Calu3 (cell line): ENCODE data around the gene ICAM2. TPM values are rescaled to one million over a fixed set of nuclear protein-coding genes. Genes with fewer than 3 reads are reported as not detected.

Experiments
- BruUV-seq: library from RNA; stranded (reverse); fragments of 400-500 nt; replicated peaks from 2 replicates; lab custom pipeline; 2021; lab: Mats Ljungman, UMichigan
- CTCF ChIA-PET: fragments of 300-600 bp; sonication (Branson Sonifier 250); formaldehyde crosslinking; loops from one replicate; lab custom pipeline; 2022; ENCODE audit warnings: antibody characterized with exemption; lab: Charles Lee
- DNase-seq: peaks from one replicate; pipeline ENCODE4 v3.0.0; 2022
- H3K27ac Mint-ChIP-seq: one replicate; pipeline ENCODE4 v1.8.0; 2022; ENCODE audit warnings: mixed read lengths; ENCODE audit not compliant: unreplicated experiment
- H3K27me3 Mint-ChIP-seq: one replicate; pipeline ENCODE4 v1.8.0; 2022; ENCODE audit warnings: mixed read lengths; ENCODE audit not compliant: unreplicated experiment
- H3K36me3 Mint-ChIP-seq: one replicate; pipeline ENCODE4 v1.8.0; 2022; ENCODE audit warnings: mild to moderate bottlenecking, moderate library complexity, mixed read lengths; ENCODE audit not compliant: insufficient read depth, unreplicated experiment
- H3K4me1 Mint-ChIP-seq: one replicate; pipeline ENCODE4 v1.8.0; 2022; ENCODE audit warnings: mild to moderate bottlenecking, low read depth, mixed read lengths; ENCODE audit not compliant: unreplicated experiment
- H3K4me3 Mint-ChIP-seq: one replicate; pipeline ENCODE4 v1.8.0; 2022; ENCODE audit warnings: mild to moderate bottlenecking, low read depth, moderate library complexity, mixed read lengths; ENCODE audit not compliant: unreplicated experiment
- H3K9me3 Mint-ChIP-seq: one replicate; pipeline ENCODE4 v1.8.0; 2022; ENCODE audit warnings: low read depth, mixed read lengths; ENCODE audit not compliant: unreplicated experiment
- intact Hi-C: fragments of 100-400 bp; cut with micrococcal nuclease; formaldehyde crosslinking; loops from one replicate; pipeline ENCODE4 v1.10.0; 2022; ENCODE audit not compliant: unreplicated experiment
- total RNA-seq: library from RNA; stranded (reverse); gene quantifications from 2 replicates; pipeline ENCODE4 v1.2.3, GENCODE V29; 2022
- TF ChIP-seq, protein P1 (sequence below): fragments of 200-600 bp; IDR thresholded peaks from one replicate; pipeline ENCODE4 v1.8.0; 2022; ENCODE audit warnings: antibody characterized with exemption; ENCODE audit not compliant: unreplicated experiment

Gene ICAM2
- total RNA-seq, 1 experiment from 2014 or later: 4.4 TPM

GRCh38 chr17:64003526-64004121, 16.8 kb downstream of the ICAM2 start:
- no peak overlapping the region for H3K4me3 Mint-ChIP-seq
- TF ChIP-seq, protein P1, sequence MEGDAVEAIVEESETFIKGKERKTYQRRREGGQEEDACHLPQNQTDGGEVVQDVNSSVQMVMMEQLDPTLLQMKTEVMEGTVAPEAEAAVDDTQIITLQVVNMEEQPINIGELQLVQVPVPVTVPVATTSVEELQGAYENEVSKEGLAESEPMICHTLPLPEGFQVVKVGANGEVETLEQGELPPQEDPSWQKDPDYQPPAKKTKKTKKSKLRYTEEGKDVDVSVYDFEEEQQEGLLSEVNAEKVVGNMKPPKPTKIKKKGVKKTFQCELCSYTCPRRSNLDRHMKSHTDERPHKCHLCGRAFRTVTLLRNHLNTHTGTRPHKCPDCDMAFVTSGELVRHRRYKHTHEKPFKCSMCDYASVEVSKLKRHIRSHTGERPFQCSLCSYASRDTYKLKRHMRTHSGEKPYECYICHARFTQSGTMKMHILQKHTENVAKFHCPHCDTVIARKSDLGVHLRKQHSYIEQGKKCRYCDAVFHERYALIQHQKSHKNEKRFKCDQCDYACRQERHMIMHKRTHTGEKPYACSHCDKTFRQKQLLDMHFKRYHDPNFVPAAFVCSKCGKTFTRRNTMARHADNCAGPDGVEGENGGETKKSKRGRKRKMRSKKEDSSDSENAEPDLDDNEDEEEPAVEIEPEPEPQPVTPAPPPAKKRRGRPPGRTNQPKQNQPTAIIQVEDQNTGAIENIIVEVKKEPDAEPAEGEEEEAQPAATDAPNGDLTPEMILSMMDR: no peak
- H3K27me3 Mint-ChIP-seq: peaks cover 15% of the 10 kb centered on the region
- intact Hi-C loops: no loop called here
- DNase-seq: no peak
- H3K36me3 Mint-ChIP-seq: peaks cover 15% of the 10 kb centered on the region
- CTCF ChIA-PET: no interaction called here
- no TSS peak for BruUV-seq
- no peaks in the 10 kb centered on the region for H3K9me3 Mint-ChIP-seq
- H3K4me1 Mint-ChIP-seq: peaks cover 20% of the 10 kb centered on the region
- no peak overlapping the region for H3K27ac Mint-ChIP-seq

DNA sequence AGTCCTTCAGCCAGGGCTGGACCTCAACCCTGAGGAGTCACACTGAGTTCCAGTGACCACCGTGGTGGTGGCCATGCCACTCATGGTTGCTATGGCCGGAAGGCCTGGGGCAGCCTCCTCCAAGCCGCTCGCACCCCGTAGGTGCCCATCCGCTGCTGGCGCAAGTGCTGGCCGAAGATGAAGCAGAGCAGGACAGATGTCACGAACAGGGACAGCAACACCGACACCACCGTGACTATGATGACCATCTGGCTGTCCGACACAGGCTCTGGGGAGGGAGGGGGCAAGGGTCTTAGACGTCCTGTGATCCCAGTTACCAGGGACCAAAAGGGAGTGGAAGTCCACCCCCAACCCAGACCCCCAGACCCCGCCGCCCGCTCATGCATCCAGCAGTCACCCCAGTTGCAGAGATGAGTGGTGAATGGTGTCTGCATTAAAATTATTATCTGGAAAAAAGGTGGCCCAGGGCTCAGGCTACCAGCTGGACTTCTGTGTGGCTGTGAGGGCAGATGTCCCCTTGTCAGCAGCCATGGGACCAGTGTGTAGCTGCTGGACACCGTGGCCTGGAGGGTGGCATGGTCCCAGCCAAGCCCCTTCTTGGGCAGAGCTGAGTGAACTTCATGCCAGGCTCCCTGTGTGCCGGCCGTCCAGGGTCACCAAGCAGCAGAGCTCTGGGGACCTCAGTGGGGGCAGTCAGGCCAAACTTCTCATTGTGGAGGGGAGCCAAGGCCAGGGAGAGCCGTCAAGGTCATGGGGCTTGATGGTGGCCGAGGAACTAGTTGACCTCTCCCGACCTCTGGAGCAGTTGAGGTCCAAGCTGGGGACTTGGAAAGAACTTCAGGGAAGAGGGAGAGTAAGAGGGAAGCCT, 17.5 kb downstream of the ICAM2 start:
- DNase-seq: no peak
- CTCF ChIA-PET: no interaction called here
- Mint-ChIP-seq H3K27ac (no peak overlapping the region), H3K27me3 (peaks cover 15% of the 10 kb centered on the region), H3K9me3 (no peaks in the 10 kb centered on the region), H3K36me3 (peaks cover 20% of the 10 kb centered on the region), H3K4me1 (peaks cover 16% of the 10 kb centered on the region), H3K4me3 (no peak overlapping the region)
- BruUV-seq: no TSS peak
- intact Hi-C loops: no loop called here
- TF ChIP-seq, protein P1: no peak

DNA sequence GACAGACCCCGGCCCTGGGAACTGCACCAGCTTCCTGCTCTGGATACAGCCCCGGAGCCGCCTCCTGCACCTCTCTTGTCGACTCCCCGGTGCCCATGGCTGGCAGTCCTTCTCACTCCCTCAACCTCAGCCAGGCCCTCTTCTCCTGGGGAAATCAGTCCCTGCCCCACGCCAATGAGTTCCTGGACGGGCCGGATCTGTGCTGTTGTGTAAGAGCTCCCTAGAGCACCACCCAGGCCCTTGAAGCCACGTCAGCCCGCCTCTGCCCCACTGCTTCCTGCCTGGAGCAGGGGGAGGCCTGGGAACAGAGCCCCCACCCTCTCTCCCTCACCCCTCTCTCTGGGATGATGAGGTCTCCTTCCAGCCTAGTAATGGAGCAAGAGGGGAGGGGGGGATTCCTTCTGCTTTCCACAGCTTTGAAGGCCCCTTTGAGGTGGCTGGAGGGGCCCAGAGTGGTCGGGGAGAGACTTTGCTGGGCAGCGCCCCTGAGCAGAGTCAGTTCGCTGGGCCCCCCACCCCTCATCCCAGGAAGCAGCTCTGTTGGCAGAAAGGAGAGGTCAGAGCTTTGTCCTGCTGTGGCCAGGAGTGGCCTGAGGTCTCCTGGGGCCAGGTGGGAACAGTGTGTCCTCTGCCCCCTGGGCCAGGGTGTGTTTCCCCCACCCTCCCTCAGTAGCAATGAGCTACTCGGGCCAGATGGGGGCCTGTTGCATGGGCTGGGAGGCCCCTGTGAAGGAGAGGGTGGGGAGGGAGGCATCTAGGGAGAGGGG, 18.5 kb downstream of the ICAM2 start:
- peaks cover 23% of the 10 kb centered on the region for H3K36me3 Mint-ChIP-seq
- H3K9me3 Mint-ChIP-seq: no peaks in the 10 kb centered on the region
- TF ChIP-seq, protein P1: no peak
- peaks cover 11% of the 10 kb centered on the region for H3K4me1 Mint-ChIP-seq
- intact Hi-C loops: no loop called here
- BruUV-seq: no TSS peak
- H3K4me3 Mint-ChIP-seq: no peak overlapping the region
- H3K27me3 Mint-ChIP-seq: peaks cover 25% of the 10 kb centered on the region
- CTCF ChIA-PET: no interaction called here
- no peak for DNase-seq
- H3K27ac Mint-ChIP-seq: no peak overlapping the region

- no peak for DNase-seq
- Mint-ChIP-seq H3K36me3 (peaks cover 23% of the 10 kb centered on the region), H3K27me3 (peaks cover 33% of the 10 kb centered on the region), H3K4me1 (peaks cover 10% of the 10 kb centered on the region), H3K4me3 (no peak overlapping the region), H3K9me3 (no peaks in the 10 kb centered on the region), H3K27ac (no peak overlapping the region)
- BruUV-seq: no TSS peak
- intact Hi-C loops: no loop called here
- TF ChIP-seq, protein P1: no peak
- CTCF ChIA-PET: no interaction called here
Observed at GRCh38 chr17:64001091-64001579, 19.3 kb downstream of the ICAM2 start.
